ENCODE measurements around the gene MYO15B.

The MYO15B gene

GRCh38 chr17:75642784-75643642 is 55.4 kb downstream of the MYO15B start:
- H3K4me3 ChIP-seq (replicated peaks; ENCODE audit: insufficient read depth, low read length), result no peak overlapping the region
- H3K27me3 ChIP-seq (ENCODE audit: insufficient read depth, poor library complexity, severe bottlenecking), result no peaks in the 10 kb centered on the region
- TF ChIP-seq GABPA (IDR thresholded peaks at IDR 0.05; ENCODE audit: low read depth), result no peak
- TF ChIP-seq SPI1 (IDR thresholded peaks at IDR 0.05; ENCODE audit: borderline replicate concordance, low read depth), result no peak
- no peak for DNase-seq (ENCODE audit: low read depth in 1 of 2, low spot score in 1 of 2)
- H3K27ac ChIP-seq (replicated peaks), result no peak overlapping the region

- H3K27ac ChIP-seq (replicated peaks), result no peak overlapping the region
- DNase-seq (ENCODE audit: low read depth in 1 of 2, low spot score in 1 of 2), result no peak
- H3K4me3 ChIP-seq (replicated peaks; ENCODE audit: insufficient read depth, low read length), result no peak overlapping the region
- H3K27me3 ChIP-seq (ENCODE audit: insufficient read depth, poor library complexity, severe bottlenecking), result no peaks in the 10 kb centered on the region
- TF ChIP-seq SPI1 (IDR thresholded peaks at IDR 0.05; ENCODE audit: borderline replicate concordance, low read depth), result no peak
- no peak for TF ChIP-seq GABPA (IDR thresholded peaks at IDR 0.05; ENCODE audit: low read depth)
- no peak for TF ChIP-seq CTCF (IDR thresholded peaks at IDR 0.05; ENCODE audit: insufficient read depth, low read length)
- no peak for TF ChIP-seq REST (IDR thresholded peaks at IDR 0.05; ENCODE audit: insufficient replicate concordance, low read depth)
- TF ChIP-seq POLR2AphosphoS5 (IDR thresholded peaks at IDR 0.05; ENCODE audit: low read depth), result no peak
These were observed 56.0 kb downstream of the MYO15B start for GRCh38 chr17:75643643-75644017.

DNA sequence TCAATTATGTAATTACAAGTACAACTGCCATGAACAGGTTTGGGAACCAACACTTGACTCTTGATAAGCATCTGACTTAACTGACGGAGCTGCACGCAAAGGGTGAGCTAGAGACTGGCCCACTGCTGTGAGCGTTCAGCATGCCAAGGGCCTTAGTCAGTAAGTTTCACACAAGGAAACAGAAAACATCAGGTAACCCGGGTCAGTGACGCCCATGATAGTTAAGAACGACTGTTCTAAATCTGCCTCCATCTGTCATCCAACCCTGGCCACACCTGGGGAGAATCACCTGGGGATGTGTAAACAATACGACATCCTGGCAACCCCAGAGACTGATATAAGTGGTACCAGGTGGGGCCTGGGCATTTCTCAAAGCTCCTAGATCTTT is 57.9 kb downstream of the MYO15B start:
- TF ChIP-seq REST (IDR thresholded peaks at IDR 0.05; ENCODE audit: insufficient replicate concordance, low read depth) (no peak), GABPA (IDR thresholded peaks at IDR 0.05; ENCODE audit: low read depth) (no peak), POLR2AphosphoS5 (IDR thresholded peaks at IDR 0.05; ENCODE audit: low read depth) (no peak), CTCF (IDR thresholded peaks at IDR 0.05; ENCODE audit: insufficient read depth, low read length) (no peak), SPI1 (IDR thresholded peaks at IDR 0.05; ENCODE audit: borderline replicate concordance, low read depth) (no peak)
- H3K27ac ChIP-seq (replicated peaks), result no peak overlapping the region
- no peak for DNase-seq (ENCODE audit: low read depth in 1 of 2, low spot score in 1 of 2)

DNA sequence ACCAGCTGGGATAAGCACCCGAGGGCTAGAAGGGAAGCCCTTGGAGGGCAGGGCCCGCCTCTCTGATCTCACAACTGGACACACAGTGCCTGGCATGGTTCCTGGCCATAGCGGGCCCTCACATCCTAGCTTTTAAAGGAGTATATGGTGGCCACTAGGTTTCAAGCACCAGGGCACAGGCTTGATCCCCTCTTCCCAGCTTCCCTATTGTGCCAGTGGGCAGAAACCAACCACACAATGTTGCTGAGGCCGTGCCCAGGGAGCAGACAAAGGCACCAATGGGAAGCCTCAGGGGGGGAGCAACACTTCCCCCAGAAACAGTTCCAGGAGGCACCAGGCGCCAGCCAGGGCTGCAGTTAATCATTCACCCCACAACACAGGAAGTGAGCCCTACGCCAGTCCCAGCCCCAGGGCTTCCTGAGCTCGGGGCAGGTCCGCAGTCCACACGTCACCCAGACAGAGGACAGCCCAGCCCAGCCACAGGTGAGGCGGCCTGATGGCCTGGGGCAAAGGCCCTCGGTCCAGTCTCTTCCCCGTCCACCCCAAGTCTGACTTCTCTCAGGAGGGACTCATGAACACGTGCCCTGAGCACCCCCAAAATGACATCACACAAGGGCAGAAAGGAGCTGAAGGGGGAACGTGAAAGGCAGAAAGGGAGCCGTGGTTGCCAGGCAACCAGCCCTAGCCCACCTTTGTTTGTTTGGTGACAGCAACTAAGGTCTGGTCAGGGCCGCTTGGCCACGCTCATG is 58.5 kb downstream of the MYO15B start:
- no peaks in the 10 kb centered on the region for H3K27me3 ChIP-seq (ENCODE audit: insufficient read depth, poor library complexity, severe bottlenecking)
- TF ChIP-seq CTCF (IDR thresholded peaks at IDR 0.05; ENCODE audit: insufficient read depth, low read length), result no peak
- no peak for TF ChIP-seq GABPA (IDR thresholded peaks at IDR 0.05; ENCODE audit: low read depth)
- no peak for TF ChIP-seq REST (IDR thresholded peaks at IDR 0.05; ENCODE audit: insufficient replicate concordance, low read depth)
- TF ChIP-seq SPI1 (IDR thresholded peaks at IDR 0.05; ENCODE audit: borderline replicate concordance, low read depth), result no peak
- TF ChIP-seq POLR2AphosphoS5 (IDR thresholded peaks at IDR 0.05; ENCODE audit: low read depth), result no peak
- no peak overlapping the region; the same call in 1 of the 2 replicates for H3K27ac ChIP-seq (replicated peaks)
- peak; percentile 33 to 52 for DNase-seq (ENCODE audit: low read depth in 1 of 2, low spot score in 1 of 2)
- H3K4me3 ChIP-seq (replicated peaks; ENCODE audit: insufficient read depth, low read length), result no peak overlapping the region

More for the DNA sequence above, 57.9 kb downstream of the MYO15B start:
- no peaks in the 10 kb centered on the region for H3K27me3 ChIP-seq (ENCODE audit: insufficient read depth, poor library complexity, severe bottlenecking)
- no peak overlapping the region for H3K4me3 ChIP-seq (replicated peaks; ENCODE audit: insufficient read depth, low read length)
